Endothelial cell of umbilical vein (primary cell): ENCODE results near the gene OTOS. TPM values are rescaled to one million over a fixed set of nuclear protein-coding genes. Genes with fewer than 3 reads are reported as not detected.

ENCODE experiments used
- BruUV-seq: library from RNA; stranded (reverse); fragments of 400-500 nt; replicated peaks from 2 replicates; lab custom pipeline; 2021; lab: Mats Ljungman, UMichigan
- CTCF ChIA-PET: fragments of 300-600, 350-600 bp; sonication (Branson Sonifier 250); formaldehyde crosslinking; loops from one replicate; lab custom pipeline; 2021; ENCODE audit warnings: antibody characterized with exemption, inconsistent platforms; lab: Charles Lee
- POLR2A ChIA-PET: fragments of 300-600, 350-600 bp; sonication (Branson Sonifier 250); formaldehyde crosslinking; loops from one replicate; lab custom pipeline; 2021; ENCODE audit warnings: antibody characterized with exemption, inconsistent platforms; lab: Charles Lee
- DNase-seq: peaks from one replicate; pipeline ENCODE4 v3.0.0-alpha.2; 2011; ENCODE audit warnings: low read depth, low spot score
- FAIRE-seq: peaks from 2 replicates; lab custom pipeline; 2011; peaks lifted over from hg19 to GRCh38; lab: Jason Lieb, UNC
- H2AFZ ChIP-seq: 2 replicates; pipeline ENCODE4 v1.6.0; 2012; ENCODE audit warnings: low read depth, low read length, control low read depth, inconsistent platforms
- H3K27ac ChIP-seq: 2 replicates; pipeline ENCODE4 v1.5.1; 2011; ENCODE audit warnings: low read depth, mild to moderate bottlenecking, control low read depth, low read length, moderate library complexity; ENCODE audit not compliant: insufficient read depth
- H3K27me3 ChIP-seq, 2 experiments: 2 replicates each; pipeline versions ENCODE4 v1.6.0 to v1.6.1; 2011; ENCODE audit warnings: low read length in 2 of 2, mixed read lengths in 1 of 2; ENCODE audit not compliant: control insufficient read depth in 2 of 2, insufficient read depth in 2 of 2
- H3K36me3 ChIP-seq, 2 experiments: 2 replicates in 1 of 2; 3 replicates in 1 of 2; pipeline ENCODE4 v1.5.1; 2011; ENCODE audit warnings: low read length in 2 of 2, mild to moderate bottlenecking in 1 of 2, moderate library complexity in 1 of 2; ENCODE audit not compliant: control insufficient read depth in 2 of 2, insufficient read depth in 2 of 2; ENCODE audit errors: extremely low read depth in 1 of 2
- H3K4me1 ChIP-seq: 3 replicates; pipeline ENCODE4 v1.5.1; 2011; ENCODE audit warnings: mild to moderate bottlenecking, low read length; ENCODE audit not compliant: control insufficient read depth, insufficient read depth; ENCODE audit errors: extremely low read depth
- H3K4me2 ChIP-seq: 2 replicates; pipeline ENCODE4 v1.6.1; 2011; ENCODE audit warnings: low read length, control low read depth, mixed read lengths; ENCODE audit not compliant: insufficient read depth
- H3K4me3 ChIP-seq, 3 experiments: fragments of 200-600 bp in 1 of 3; sonication (generic), shearing (Covaris generic) in 1 of 3; replicated peaks in 1 of 3; 2 replicates each; pipeline ENCODE4 v1.5.1; 2011 to 2016; ENCODE audit warnings: control low read depth in 3 of 3, low read length in 3 of 3, mild to moderate bottlenecking in 2 of 3, inconsistent platforms in 1 of 3, low read depth in 1 of 3, moderate library complexity in 1 of 3; ENCODE audit not compliant: insufficient read depth in 1 of 3
- H3K79me2 ChIP-seq: 2 replicates; pipeline ENCODE4 v1.6.0; 2012; ENCODE audit warnings: low read length, inconsistent platforms; ENCODE audit not compliant: control insufficient read depth, insufficient read depth
- H3K9ac ChIP-seq: replicated peaks from 2 replicates; pipeline ENCODE3; 2011; ENCODE audit warnings: low read length, control low read depth; ENCODE audit not compliant: insufficient read depth; ENCODE audit errors: extremely low read depth
- H3K9me1 ChIP-seq: replicated peaks from 3 replicates; pipeline ENCODE4 v1.6.0; 2011; ENCODE audit warnings: mild to moderate bottlenecking, low read length; ENCODE audit not compliant: control insufficient read depth, insufficient read depth; ENCODE audit errors: extremely low read depth
- H3K9me3 ChIP-seq: replicated peaks from 2 replicates; pipeline ENCODE4 v1.5.1; 2012; ENCODE audit warnings: low read length, inconsistent platforms; ENCODE audit not compliant: control insufficient read depth, insufficient read depth
- H4K20me1 ChIP-seq: replicated peaks from 2 replicates; pipeline ENCODE3; 2011; ENCODE audit warnings: mild to moderate bottlenecking, low read length; ENCODE audit not compliant: control insufficient read depth, insufficient read depth; ENCODE audit errors: extremely low read depth
- CTCF ChIP-seq, 2 donors: IDR thresholded peaks; 1 replicate in 1 of 2; 2 replicates in 1 of 2; pipeline ENCODE4 v1.5.1; 2011; ENCODE audit warnings: low read length in 2 of 2, mild to moderate bottlenecking in 2 of 2, moderate library complexity in 2 of 2, control low read depth in 1 of 2, inconsistent platforms in 1 of 2, low read depth in 1 of 2; ENCODE audit not compliant: insufficient read depth in 1 of 2; ENCODE audit errors: extremely low read depth in 1 of 2
- EZH2 ChIP-seq: IDR thresholded peaks from 2 replicates; pipeline ENCODE4 v1.6.1; 2012; ENCODE audit warnings: borderline replicate concordance, low read depth, mild to moderate bottlenecking, moderate library complexity, low read length, inconsistent platforms; ENCODE audit not compliant: severe bottlenecking
- FOS ChIP-seq: IDR thresholded peaks from 2 replicates; pipeline ENCODE4 v1.6.1; 2011; ENCODE audit warnings: mild to moderate bottlenecking, low read length, moderate library complexity, borderline replicate concordance; ENCODE audit not compliant: insufficient read depth
- GATA2 ChIP-seq: IDR thresholded peaks from 2 replicates; pipeline ENCODE4 v1.7.0; 2011; ENCODE audit warnings: low read depth, mild to moderate bottlenecking, moderate library complexity, mixed read lengths, low read length; ENCODE audit not compliant: insufficient read length, insufficient read depth
- JUN ChIP-seq: IDR thresholded peaks from 2 replicates; pipeline ENCODE4 v1.6.1; 2011; ENCODE audit warnings: borderline replicate concordance, low read depth; ENCODE audit not compliant: insufficient read length, insufficient read depth
- MYC ChIP-seq: IDR thresholded peaks from one replicate; pipeline ENCODE4 v1.6.1; 2011; ENCODE audit warnings: mild to moderate bottlenecking, low read depth, low read length
- POLR2A ChIP-seq: IDR thresholded peaks from 2 replicates; pipeline ENCODE4 v1.6.1; 2012; ENCODE audit warnings: low read depth, mild to moderate bottlenecking, control low read depth, low read length
- POLR2AphosphoS5 ChIP-seq: IDR thresholded peaks from 2 replicates; pipeline ENCODE4 v1.6.1; 2012; ENCODE audit warnings: low read depth, mild to moderate bottlenecking, control low read depth, low read length, moderate library complexity; ENCODE audit not compliant: insufficient read depth
- dilution Hi-C: fragments of 300-500 bp; cut with MboI; formaldehyde crosslinking; loops from one replicate; pipeline ENCODE4 v1.15.0; 2019; ENCODE audit warnings: low sequenced_read_pairs; ENCODE audit not compliant: extremely low pct_ligation_motif_present
- intact Hi-C: fragments of 100-400 bp; cut with micrococcal nuclease; formaldehyde crosslinking; loops from one replicate; pipeline ENCODE4 v1.10.0; 2022
- polyA plus RNA-seq, 4 experiments: library from polyadenylated mRNA; depleted of rRNA in 3 of 4; stranded (reverse) in 3 of 4; unstranded in 1 of 4; fragments of >200 nt; gene quantifications; 2 replicates each; pipeline versions ENCODE4 v1.2.1 to v1.2.3, GENCODE V29; 2011 to 2012; ENCODE audit warnings: missing spikeins in 1 of 4
- total RNA-seq: library from RNA; stranded (reverse); gene quantifications from 2 replicates; pipeline ENCODE4 v1.2.3, GENCODE V29; 2021
- TF ChIP-seq, protein P1 (sequence below): IDR thresholded peaks from 2 replicates; pipeline ENCODE4 v1.6.1; 2011; ENCODE audit not compliant: insufficient read depth, insufficient read length

Gene OTOS
- total and polyA plus RNA-seq, 2 donors (not counting 3 experiments of a cell fraction or from before 2014, with no cell fraction given): not detected

- no TSS peak for BruUV-seq
- CTCF ChIA-PET: no interaction called here
- H3K4me1 ChIP-seq: no peaks in the 10 kb centered on the region
- dilution Hi-C loops (no loop called here), intact Hi-C loops (no loop called here)
- no peak overlapping the region for H3K27ac ChIP-seq
- no peaks in the 10 kb centered on the region for H3K9me1 ChIP-seq
- H3K4me3 ChIP-seq: no peak overlapping the region
- no peaks in the 10 kb centered on the region for H3K36me3 ChIP-seq
- DNase-seq (no peak), FAIRE-seq (no peak)
- POLR2A ChIA-PET: no interaction called here
- H2AFZ ChIP-seq: no peak overlapping the region
- no peaks in the 10 kb centered on the region for H3K79me2 ChIP-seq
- no peaks in the 10 kb centered on the region for H3K27me3 ChIP-seq
- TF ChIP-seq GATA2 (no peak), EZH2 (no peak), JUN (no peak), FOS (no peak), POLR2A (no peak), CTCF (IDR thresholded peaks at IDR 0.05; ENCODE audit: extremely low read depth in 1 of 2, insufficient read depth in 1 of 2, low read depth in 1 of 2, low read length in 2 of 2) (no peak), POLR2AphosphoS5 (no peak), MYC (no peak)
- TF ChIP-seq, protein P1, sequence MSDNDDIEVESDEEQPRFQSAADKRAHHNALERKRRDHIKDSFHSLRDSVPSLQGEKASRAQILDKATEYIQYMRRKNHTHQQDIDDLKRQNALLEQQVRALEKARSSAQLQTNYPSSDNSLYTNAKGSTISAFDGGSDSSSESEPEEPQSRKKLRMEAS: no peak
- H3K9ac ChIP-seq: no peak overlapping the region
- H3K9me3 ChIP-seq: no peaks in the 10 kb centered on the region
- H3K4me2 ChIP-seq: no peak overlapping the region
- no peaks in the 10 kb centered on the region for H4K20me1 ChIP-seq
Observed at GRCh38 chr2:240189686-240190085, 49.2 kb upstream of the OTOS start.
